C1 segment of cervical spinal cord (tissue), 14 donors: Measurements from ENCODE around the gene CLCN4.

Experiments
- DNase-seq, 14 donors: peaks; one replicate each; lab custom pipeline; 2025; lab: John Stamatoyannopoulos, UW

Gene CLCN4

DNA sequence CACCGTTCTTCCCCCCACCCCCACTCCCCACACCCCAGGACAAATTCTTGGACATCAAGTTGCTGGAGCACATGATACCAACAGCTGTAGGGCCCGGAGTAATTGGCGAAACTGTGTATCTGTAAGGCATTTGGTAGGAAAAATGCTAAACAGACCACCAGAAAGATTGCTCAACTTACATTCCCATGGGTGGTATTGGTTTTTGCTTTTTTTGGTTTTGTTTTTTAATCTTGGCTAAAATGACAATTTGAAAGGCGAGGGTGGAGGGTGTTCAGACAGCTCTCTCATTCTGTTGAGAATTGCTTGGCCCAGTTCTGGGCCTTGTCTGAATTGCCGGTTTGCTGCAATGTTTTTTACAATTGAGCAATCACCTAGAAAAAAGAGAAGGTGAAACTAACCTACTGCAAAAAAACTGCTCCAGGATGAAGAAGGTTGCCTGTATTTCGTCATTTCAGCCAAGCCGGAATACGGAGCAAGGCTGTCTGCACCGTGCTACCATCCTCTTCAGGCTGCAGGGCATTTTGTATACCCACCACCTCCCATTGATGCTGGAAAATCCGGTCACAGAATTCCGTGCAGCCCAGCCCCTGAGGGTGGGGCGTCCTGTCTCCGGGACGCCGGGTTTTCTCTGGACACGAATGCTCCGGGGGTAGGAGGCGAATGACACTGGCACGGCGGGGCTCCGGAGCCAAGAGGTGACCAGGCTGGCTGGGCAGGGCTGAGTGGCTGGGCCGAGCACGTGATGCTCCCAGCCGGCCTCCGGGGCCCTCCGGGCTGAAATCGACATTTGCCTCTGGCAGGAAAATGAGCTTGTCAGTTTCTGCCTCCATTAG, at the start of gene CLCN4:
CLCN4 (plus strand) TSS at position 777 of the 833 bp plus-strand sequence. CDS start 28,058 bp downstream, outside the sequence.
- DNase-seq: peak in 13 of 14 donors; percentile 21 to 86 (median 68)

DNA sequence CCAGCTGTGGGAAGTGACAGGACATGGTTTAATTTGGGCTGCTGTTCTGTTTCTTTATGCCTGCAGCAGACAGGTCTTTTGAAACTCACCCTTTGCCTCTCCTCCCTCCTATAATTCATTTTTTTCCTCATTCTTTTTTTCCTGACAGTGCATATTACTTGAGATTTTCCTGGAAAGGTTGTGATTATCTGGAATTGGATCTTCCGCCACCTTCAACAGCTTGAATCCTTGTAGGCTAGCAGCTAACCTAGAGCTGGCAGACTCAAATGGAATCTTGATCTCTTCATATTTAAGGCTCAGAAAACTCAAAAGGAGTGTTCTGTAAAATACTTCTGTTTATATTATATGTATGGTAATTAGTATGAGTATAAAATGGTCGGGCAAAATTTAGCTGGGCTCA, 49.3 kb upstream of the CLCN4 start:
- no peak for DNase-seq

DNA sequence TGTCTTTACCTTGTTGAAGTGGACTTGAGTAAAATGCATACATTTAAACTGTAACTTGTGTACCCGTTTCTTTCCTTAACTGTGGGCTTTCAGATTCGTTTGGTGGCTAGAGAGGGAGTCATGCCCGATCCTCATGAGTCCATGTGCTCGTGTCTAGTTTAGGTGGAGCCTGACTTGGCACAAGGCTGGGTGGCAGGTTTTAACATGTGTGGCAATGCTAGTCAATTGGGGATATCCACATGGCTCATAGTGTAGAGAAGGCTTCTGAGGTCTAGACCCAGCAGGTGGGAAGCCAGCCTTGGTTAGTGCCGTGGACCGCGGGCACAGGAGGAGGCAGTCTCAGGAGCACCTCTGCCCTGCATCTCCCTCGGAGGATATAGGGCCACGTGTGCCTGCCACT, 48.5 kb upstream of the CLCN4 start:
- DNase-seq: no peak

DNA sequence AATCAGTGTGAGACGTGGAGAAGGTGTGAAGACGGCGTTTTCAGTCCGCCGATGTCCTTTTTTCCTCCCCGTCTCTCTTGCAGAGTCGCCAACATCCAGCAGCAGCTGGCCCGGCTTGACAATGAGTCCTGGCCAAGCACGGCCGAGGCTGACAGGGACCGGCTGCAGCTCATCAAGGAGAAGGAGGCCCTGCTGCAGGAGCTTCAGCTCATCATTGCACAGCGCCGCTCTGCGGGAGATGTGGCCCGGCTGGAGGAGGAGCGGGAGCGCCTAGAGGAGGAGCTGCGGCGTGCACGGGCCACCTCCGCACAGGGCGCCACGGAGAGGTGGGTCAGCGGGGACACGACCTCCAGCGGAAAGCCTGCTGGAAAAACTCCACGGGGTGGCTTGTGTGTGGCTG, 47.1 kb upstream of the CLCN4 start:
- DNase-seq: peak in 8 of 14 donors; percentile 8 to 49 (median 22)

DNA sequence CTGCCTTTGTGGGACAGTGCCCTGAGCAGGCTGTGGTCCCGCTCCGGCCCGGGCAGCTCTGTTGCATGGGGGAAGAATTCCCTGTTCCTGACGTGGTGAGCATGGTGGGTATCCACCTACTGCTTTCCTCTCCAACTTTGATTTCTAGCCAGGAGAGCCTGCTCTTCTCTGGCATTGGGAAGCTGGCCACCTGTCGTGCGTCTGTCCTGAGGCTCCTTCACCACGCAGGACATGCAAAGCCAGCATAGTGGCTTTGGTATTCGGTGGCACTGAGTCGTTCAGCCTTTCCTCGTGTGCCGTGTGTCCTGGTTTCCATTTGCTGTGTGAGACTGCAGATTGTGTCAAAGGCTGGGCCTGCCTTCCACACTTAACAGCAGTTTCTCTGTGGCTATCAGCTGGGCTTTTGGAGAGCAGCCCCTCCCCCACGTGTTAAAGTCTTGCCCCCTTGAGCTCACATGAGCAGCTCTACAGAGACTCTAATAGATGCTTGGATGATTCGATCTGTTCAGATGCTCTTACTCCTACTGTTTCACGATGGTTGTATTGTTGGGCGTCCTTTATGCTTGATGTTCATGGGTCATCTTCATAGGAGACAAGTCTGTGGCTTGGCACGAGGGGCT, 46.3 kb upstream of the CLCN4 start:
- peak in 1 of 14 donors; percentile 23 for DNase-seq

DNA sequence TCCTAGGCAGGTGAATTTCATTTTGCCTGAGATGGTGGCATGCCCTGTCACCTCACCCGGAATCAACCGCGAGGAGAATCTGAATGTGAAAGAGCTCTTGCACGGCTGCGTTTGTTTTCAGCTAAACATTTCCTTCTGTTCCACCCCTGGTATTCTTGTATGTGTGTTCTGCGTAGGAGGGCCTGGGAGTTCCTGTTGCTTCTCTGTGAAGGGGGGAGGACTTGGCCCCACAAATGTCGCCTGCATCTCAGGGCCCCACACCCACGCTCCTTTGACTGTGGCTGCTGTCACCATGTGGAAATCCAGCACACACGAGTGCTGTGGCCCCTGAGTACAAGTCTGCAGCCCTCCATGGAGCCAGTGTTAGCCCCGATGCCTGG, 45.8 kb upstream of the CLCN4 start:
- DNase-seq: no peak

DNA sequence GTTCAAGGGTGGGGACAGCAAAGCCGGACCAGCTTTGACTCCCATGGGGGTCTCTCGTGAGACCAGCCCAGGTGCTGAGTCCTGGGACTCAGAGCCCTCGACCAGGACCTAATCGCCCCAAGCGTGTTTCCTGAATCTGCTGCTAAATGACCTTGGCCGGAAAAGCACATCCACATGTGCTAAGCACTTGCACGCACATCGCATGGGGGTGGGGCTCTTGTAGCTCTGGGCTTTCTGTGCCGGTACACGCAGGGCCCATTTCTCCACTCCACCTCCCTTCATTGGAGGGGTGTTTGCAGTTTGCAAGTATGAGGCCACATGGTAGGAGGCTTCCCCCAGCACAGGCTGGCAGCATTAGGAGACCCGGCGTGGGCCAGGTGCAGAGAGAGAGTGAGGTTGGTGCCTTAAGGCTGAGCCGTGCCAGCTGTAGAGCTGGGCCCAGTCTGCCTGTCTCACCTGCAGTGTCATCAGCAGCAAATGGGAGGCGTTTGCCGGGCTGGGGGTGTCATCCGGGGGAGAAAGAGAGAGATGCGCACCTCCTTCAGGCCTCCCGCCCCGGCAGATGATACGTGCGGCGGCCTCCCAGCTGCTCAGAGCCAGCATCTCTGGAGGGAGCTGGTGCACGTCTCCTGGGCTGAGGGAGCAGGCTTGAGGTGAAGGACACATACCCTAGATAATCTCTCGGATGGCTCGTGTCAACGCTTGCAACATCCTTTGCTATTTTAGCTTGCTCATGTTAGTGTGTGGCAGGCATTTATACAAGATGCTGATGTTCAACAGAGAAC, 45.2 kb upstream of the CLCN4 start:
- no peak for DNase-seq

DNA sequence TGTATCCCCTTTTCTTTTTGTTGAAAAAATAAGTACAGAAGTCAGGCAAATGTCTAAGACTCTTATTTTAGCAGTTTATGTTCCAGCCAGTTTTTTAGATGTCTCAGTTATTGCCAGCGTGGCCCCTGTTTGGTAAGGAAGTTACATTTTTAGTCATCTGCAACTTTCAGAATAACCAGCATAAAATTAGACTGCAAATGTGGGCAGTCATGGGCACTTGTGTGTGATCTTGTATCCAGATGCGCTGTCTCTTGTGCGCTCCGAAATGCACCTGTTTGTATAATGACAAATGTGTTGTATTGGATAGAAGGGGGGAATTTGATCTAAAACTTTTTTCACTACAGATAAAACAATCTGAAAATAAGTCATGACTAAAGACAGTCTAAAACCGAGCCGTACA, 44.3 kb upstream of the CLCN4 start:
- DNase-seq: no peak

DNA sequence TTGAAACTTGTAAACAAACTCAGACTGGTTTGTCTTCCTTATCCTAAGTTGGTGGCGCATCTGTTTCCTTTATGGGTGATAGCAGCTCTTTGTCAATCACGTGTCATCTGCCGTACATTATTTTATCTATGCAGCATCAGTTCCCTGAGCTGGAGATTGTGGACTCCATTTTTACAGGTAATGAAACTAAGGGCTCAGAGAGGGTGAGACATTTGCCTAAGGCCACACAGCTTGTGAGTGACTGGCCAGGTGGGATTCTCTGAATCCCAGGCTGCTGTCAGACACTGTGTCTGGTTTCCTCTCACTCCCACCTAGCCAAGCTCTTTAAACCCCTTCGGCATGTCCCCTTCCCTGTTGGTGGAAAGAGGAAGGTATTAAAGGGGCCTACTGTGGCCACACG, 41.7 kb upstream of the CLCN4 start:
- DNase-seq: no peak

DNA sequence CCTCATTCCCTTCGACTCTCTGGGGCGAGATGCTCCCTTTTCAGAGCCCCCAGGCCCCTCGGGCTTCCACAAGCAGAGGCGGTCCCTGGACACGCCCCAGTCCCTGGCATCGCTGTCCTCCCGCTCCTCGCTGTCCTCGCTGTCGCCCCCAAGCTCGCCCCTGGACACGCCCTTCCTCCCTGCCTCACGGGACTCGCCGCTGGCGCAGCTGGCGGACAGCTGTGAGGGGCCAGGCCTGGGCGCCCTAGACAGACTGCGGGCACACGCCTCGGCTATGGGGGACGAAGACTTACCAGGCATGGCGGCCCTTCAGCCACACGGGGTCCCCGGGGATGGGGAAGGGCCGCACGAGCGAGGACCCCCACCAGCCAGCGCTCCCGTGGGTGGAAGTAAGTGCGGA, 39.5 kb upstream of the CLCN4 start:
- DNase-seq: no peak

DNA sequence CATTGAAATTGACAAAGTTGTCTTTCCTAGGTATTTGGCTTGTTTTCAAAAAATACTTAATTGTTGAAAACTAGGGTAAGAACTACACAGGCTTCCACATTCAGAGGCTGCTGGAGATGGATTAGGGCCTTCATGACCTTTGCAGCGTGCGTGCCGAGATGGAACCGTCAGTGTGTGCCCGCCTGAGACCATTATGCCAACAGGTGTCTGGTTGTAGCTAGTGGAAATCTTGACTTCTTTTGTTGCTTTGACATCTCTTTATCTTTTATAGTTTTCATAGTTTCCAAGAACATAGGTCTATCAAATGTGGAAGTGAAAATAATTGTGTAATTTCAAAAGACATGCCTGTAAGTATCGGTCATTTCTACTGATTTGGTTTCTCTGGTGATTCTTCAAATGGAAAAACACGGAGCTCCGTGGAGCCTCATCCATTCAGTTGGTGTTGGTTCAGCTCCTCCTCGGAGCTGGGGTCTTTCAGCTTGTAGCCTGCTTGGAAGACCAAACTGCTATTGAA, 38.9 kb upstream of the CLCN4 start:
- DNase-seq: no peak

DNA sequence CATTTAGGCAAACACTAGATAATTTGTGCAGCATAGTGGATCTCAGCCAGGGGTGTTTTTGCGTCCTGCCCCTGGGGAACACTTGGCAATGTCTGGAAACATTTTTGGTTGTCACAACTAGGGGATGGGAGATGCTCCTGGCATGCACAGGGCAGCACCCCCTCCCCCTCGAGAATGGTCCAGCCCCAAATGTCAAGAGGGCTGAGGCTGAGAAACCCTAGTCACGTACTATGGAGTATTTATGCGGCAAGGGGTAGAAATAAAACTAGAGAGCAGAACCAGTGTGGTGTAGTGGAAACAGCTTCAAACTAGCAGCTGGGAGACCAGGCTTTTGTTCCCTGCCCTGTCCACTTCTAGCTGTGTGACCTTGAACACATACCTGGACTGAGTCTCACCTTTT, 38.2 kb upstream of the CLCN4 start:
- DNase-seq: no peak

DNA sequence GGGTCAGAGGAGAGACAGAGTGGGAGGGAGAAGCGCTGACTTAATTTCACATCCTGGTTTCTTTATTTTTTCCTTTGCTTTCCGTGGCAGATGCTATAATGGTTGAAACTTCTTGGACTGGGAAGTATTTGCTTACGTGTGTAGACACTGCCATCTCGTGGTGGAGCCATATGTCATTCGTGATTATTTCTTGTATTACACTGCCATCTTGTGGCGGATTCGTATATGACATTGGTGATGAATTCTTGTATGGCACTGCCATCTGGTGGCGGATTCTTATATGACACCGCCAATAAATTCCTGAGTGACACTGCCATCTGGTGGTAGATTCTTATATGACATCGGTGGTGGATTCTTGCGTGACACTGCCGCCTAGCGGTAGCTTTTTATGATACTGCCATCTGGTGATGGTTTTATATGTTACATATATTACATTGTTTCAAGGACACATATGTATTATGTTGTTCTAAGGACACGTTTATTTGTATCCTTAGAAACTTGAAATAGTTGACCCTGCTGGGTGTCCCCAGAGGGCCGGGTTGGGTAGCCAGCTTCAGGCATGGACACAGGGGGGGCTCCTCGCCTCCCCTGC, 37.3 kb upstream of the CLCN4 start:
- peak; percentile 17 to 88 (median 63) for DNase-seq

DNA sequence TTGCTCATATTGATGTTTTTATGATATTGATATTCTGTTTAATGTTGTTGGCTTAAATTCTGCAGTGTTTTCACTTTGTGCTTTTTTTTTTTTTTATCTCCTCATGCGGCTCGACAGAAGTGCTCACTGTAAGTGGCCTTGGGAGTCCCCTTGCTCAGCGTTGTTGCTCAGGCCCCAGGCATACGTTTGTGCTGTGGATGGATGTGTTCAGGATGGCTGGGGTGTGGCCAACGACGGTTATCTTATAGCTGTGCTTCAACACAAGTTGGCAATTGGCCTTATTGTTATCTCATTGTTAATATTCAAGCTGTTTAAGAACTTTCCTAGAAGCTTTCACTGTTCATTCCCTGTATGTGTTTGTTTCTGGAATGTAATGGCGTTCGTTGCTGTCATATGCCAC, 36.4 kb upstream of the CLCN4 start:
- no peak for DNase-seq

DNA sequence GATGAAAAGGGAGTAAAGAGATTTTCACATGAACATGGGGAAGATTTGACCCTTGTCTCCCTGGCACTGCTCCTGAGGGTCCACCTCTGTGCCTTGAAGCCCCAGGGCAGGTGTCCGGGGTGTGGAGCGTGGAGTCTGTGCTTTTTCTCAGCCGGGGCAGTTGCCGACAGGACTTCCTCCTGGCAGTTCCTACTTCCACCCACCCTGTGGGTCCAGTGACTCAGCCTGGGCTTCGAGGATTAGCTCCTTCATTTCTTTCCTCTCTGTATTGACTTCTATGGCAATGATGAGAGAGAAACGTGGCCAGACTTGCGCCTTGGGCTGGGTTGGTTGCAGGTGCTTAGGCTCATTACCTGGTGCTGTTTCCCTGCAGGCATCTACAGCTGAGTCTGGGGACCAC, 35.9 kb upstream of the CLCN4 start:
- DNase-seq: no peak

DNA sequence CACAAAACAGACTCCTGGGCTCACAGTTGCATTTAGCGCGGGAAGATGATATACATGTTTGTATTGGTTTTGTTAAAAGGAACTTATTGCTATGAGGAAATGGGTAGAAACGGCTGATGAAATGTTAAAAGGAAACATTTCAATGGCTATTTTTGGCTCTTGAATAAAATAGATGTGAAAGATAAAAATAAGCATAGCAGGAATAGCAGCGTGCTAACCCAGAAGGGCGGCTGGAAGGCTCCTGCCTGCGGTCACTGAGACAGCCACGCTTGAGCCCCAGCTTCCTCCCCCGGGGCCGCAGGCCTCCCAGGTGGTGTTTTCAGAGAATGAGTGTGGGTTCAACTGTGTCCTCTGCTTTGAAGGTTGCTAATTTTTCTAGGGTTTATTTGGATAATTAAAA, 35.0 kb upstream of the CLCN4 start:
- DNase-seq: no peak

DNA sequence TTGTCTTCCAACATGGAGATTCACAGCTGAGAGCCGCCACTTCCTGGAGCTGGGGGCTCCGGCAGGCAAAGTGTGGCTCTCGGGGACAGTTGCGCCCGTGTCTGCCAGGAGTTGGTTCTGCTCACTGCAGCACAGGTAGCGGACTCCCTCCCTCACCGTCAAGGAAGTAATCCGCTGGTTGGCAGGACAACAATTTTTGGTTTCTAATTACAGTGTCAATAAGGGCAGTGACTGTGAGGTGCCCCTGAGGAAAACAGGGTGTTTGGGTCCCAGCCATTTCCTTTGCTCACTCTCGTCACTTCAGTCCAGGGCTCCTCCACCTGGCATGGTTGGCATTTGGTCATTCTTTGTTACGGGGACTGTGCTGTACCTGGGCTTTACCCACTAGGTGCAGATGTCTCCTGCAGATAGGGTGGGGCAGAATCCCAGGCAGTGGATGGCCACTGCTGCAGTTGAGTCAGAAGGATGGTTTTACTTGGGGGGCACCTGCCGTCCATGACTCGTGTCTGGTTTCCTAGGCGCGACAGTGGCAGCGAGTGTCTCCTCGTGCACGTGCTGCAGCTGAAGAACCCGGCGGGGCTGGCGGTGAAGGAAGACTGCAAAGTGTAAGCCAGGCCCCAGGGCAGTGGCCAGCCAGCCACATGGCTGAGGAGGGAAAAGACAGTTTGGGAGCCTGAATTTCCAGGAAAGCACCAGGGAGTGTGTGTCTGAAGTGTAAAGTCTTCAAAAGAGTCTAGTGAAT, 32.1 kb upstream of the CLCN4 start:
- DNase-seq: no peak

DNA sequence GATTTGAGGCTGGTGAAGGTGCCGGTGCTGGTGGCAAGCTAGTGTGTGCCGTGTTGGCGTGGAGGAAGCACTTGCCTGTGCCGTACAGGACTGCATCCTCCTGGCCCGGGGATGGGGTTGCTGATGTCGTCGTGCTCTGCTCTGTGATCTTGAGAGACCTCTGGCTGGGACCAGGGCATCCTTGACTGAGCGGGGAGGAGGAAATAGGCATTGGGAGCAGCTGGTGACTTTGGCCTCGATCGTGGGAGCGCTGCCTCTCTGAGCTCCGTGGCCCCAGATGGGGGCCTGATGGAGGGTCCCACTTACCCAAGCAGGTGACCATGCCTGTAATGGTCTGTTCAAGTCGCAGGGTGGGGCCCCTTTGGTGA, 31.5 kb upstream of the CLCN4 start:
- no peak for DNase-seq

DNA sequence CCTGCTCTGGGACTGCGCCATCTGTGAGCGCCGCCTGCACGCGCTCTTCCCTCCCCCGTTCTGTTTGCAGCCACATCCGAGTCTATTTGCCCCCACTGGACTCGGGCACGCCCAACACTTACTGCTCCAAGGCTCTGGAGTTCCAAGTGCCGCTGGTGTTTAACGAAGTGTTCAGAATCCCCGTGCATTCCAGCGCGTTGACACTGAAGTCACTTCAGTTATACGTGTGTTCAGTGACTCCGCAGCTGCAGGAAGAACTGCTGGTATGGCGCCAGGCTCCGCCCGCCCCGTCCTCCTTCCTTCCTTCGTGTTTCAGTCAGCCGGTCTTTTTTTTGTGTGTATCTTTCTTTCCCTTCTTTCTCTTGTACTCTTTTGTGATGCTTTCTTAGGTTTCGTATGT, 30.7 kb upstream of the CLCN4 start:
- DNase-seq: no peak

DNA sequence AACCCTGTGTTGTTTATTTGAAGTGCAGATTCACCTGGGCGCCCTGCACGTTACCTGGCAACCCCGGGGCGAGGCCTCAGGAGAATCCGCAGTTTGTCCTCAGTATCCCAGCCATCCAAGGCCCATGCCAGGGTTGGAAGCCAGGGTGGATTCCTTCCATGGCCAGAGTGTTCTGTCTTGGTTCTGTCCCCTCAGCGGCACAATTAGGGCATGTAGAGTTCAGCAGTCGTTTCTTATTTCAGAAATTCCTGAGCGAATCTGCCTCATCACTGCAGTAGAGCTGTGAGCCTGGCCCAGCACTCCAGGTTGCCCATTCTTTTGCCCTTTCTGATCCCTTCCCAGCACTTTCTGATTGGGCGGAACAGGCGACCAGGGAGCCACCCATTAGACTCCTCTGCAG, 29.9 kb upstream of the CLCN4 start:
- DNase-seq: peak in 1 of 14 donors; percentile 12

DNA sequence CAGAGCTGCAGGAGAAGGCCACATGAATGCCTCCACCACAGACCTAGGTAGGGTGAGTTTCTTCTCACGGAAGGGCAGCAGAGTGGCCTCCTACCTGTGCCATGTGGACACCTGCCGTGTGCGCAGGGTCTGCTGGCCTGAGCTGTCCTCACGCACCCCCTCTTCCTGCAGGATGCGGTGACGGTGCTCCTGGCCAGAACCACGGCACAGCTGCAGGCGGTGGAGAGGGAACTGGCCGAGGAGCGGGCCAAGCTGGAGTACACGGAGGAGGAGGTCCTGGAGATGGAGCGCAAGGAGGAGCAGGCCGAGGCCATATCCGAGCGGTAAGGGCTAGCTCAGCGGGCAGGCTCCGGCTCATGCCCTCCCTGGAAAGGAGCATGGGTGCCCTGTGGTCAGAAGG, 28.4 kb upstream of the CLCN4 start:
- no peak for DNase-seq
